Type B pancreatic cell (in vitro differentiated cells): ENCODE data around the gene ELF5. TPM values are rescaled to one million over a fixed set of nuclear protein-coding genes. Genes with fewer than 3 reads are reported as not detected.

ENCODE experiments used
- DNase-seq: peaks from one replicate; pipeline ENCODE4 v3.0.0; 2021; ENCODE audit warnings: mixed read lengths; ENCODE audit not compliant: unreplicated experiment; ENCODE audit errors: extremely low spot score
- H3K27ac Mint-ChIP-seq: 2 replicates; pipeline ENCODE4 v1.8.0; 2021; ENCODE audit warnings: mild to moderate bottlenecking, mixed read lengths
- H3K27me3 Mint-ChIP-seq: 2 replicates; pipeline ENCODE4 v1.8.0; 2021; ENCODE audit warnings: mixed read lengths
- H3K36me3 Mint-ChIP-seq: 2 replicates; pipeline ENCODE4 v1.8.0; 2021; ENCODE audit warnings: mixed read lengths
- H3K4me1 Mint-ChIP-seq: one replicate; pipeline ENCODE4 v1.8.0; 2021; ENCODE audit warnings: mixed read lengths; ENCODE audit not compliant: unreplicated experiment
- H3K4me3 Mint-ChIP-seq: 2 replicates; pipeline ENCODE4 v1.8.0; 2021; ENCODE audit warnings: mild to moderate bottlenecking, mixed read lengths
- H3K9me3 Mint-ChIP-seq: 2 replicates; pipeline ENCODE4 v1.8.0; 2021; ENCODE audit warnings: mixed read lengths
- total RNA-seq: library from RNA; stranded (reverse); gene quantifications from 2 replicates; pipeline ENCODE4 v1.2.1, GENCODE V29; 2021; ENCODE audit warnings: low replicate concordance
- TF ChIP-seq, protein P1 (sequence below): fragments of 200-600 bp; sonication (generic); conservative IDR thresholded peaks from 2 replicates; pipeline ENCODE4 v1.5.0; 2021; ENCODE audit warnings: antibody characterized with exemption, mild to moderate bottlenecking

Gene ELF5
- total RNA-seq, 1 donor from 2014 or later, result 19.3 TPM

DNA sequence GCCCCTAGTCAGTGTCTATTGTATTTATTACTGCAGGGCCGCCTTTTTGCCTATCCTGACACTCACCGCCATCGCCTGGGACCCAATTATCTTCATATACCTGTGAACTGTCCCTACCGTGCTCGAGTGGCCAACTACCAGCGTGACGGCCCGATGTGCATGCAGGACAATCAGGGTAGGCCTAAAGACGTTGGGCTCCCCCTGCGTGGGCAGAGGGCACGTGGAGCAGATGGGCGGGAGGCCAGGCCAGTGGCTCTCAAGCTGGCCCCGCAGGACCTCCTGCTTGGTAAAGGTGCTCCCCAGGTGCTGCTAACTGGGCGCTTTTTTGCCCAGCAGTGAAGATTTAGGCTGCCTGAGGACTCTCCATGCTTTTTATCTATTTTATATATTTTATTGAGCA, 52.4 kb downstream of the ELF5 start:
- no peak for DNase-seq
- Mint-ChIP-seq H3K4me3 (no peak overlapping the region), H3K9me3 (peaks cover 8% of the 10 kb centered on the region), H3K27ac (no peak overlapping the region), H3K36me3 (peaks cover 71% of the 10 kb centered on the region), H3K4me1 (no peaks in the 10 kb centered on the region), H3K27me3 (no peaks in the 10 kb centered on the region)
- TF ChIP-seq, protein P1, sequence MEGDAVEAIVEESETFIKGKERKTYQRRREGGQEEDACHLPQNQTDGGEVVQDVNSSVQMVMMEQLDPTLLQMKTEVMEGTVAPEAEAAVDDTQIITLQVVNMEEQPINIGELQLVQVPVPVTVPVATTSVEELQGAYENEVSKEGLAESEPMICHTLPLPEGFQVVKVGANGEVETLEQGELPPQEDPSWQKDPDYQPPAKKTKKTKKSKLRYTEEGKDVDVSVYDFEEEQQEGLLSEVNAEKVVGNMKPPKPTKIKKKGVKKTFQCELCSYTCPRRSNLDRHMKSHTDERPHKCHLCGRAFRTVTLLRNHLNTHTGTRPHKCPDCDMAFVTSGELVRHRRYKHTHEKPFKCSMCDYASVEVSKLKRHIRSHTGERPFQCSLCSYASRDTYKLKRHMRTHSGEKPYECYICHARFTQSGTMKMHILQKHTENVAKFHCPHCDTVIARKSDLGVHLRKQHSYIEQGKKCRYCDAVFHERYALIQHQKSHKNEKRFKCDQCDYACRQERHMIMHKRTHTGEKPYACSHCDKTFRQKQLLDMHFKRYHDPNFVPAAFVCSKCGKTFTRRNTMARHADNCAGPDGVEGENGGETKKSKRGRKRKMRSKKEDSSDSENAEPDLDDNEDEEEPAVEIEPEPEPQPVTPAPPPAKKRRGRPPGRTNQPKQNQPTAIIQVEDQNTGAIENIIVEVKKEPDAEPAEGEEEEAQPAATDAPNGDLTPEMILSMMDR, result no peak

DNA sequence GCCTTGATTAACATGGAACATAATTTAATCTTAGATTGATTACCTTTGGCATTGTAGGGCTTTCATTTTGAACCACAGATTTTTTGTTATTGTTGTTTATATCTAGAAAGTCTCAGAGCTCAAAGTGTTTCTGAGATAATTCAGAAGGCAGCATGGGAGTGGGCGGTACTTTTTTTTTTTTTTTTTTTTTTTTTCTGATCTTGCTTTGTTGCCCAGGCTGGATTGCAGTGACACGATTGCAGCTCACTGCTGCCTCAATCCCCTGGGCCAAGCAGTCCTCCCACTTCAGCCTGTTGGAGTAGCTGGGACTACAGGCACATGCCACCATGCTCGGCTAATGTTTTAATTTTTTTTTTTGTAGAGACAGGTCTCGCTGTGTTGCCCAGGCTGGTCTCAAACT, 53.3 kb downstream of the ELF5 start:
- TF ChIP-seq, protein P1, result no peak
- H3K9me3 Mint-ChIP-seq, result no peaks in the 10 kb centered on the region
- H3K4me3 Mint-ChIP-seq, result no peak overlapping the region
- no peaks in the 10 kb centered on the region for H3K4me1 Mint-ChIP-seq
- H3K27me3 Mint-ChIP-seq, result no peaks in the 10 kb centered on the region
- DNase-seq, result no peak
- H3K36me3 Mint-ChIP-seq, result peaks cover 69% of the 10 kb centered on the region
- no peak overlapping the region for H3K27ac Mint-ChIP-seq

GRCh38 chr11:34459507-34460162, 54.0 kb downstream of the ELF5 start:
- no peak overlapping the region for H3K4me3 Mint-ChIP-seq
- H3K4me1 Mint-ChIP-seq, result no peaks in the 10 kb centered on the region
- DNase-seq, result no peak
- H3K27me3 Mint-ChIP-seq, result no peaks in the 10 kb centered on the region
- H3K27ac Mint-ChIP-seq, result no peak overlapping the region
- peaks cover 71% of the 10 kb centered on the region for H3K36me3 Mint-ChIP-seq
- no peaks in the 10 kb centered on the region for H3K9me3 Mint-ChIP-seq
- TF ChIP-seq, protein P1, result no peak

DNA sequence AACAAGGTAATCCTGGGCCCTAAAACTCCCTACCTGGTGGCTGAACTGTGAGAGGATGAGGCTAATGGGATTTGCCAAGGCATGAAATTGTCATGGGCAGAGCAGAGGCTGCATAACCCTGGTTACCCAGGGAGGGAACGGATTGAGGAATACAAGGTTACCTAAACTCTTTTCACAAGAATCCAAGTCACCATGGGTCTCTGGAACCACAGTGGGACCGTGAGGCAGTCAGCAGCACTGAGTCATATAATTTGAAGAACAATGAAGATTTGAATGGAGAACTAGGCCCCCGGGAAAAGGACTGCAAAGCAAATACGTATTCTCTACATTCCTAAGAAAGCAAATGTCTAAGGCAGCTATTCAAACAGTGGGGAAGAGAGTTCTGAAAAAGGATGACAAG, 55.1 kb downstream of the ELF5 start:
- H3K4me3 Mint-ChIP-seq, result no peak overlapping the region
- H3K27ac Mint-ChIP-seq, result no peak overlapping the region
- H3K9me3 Mint-ChIP-seq, result no peaks in the 10 kb centered on the region
- no peaks in the 10 kb centered on the region for H3K4me1 Mint-ChIP-seq
- H3K27me3 Mint-ChIP-seq, result no peaks in the 10 kb centered on the region
- H3K36me3 Mint-ChIP-seq, result peaks cover 65% of the 10 kb centered on the region
- TF ChIP-seq, protein P1, result no peak
- DNase-seq, result no peak

- no peak overlapping the region for H3K27ac Mint-ChIP-seq
- H3K27me3 Mint-ChIP-seq, result no peaks in the 10 kb centered on the region
- H3K9me3 Mint-ChIP-seq, result no peaks in the 10 kb centered on the region
- TF ChIP-seq, protein P1, result no peak
- no peak overlapping the region for H3K4me3 Mint-ChIP-seq
- DNase-seq, result no peak
- H3K4me1 Mint-ChIP-seq, result no peaks in the 10 kb centered on the region
- peaks cover 62% of the 10 kb centered on the region for H3K36me3 Mint-ChIP-seq
These were observed 56.0 kb downstream of the ELF5 start for GRCh38 chr11:34457607-34458006.
